ENCODE results near the gene CASTOR1.

The CASTOR1 gene

GRCh38 chr22:30273711-30274436 is 15.4 kb downstream of the CASTOR1 start:
- no peaks in the 10 kb centered on the region for H3K9me2 ChIP-seq (replicated peaks; ENCODE audit: low read depth, low read length)
- TF ChIP-seq CTCF (conservative IDR thresholded peaks at IDR 0.05; ENCODE audit: low read length) (no peak), EZH2phosphoT487 (IDR thresholded peaks at IDR 0.05; ENCODE audit: borderline replicate concordance) (no peak)
- H3K4me1 ChIP-seq (ENCODE audit: insufficient read depth, low read length, poor library complexity, severe bottlenecking), result peaks cover 15% of the 10 kb centered on the region
- no peak overlapping the region for H3K4me2 ChIP-seq (ENCODE audit: low read depth, low read length, poor library complexity, severe bottlenecking)
- no peaks in the 10 kb centered on the region; the same call in 1 of the 2 replicates for H3K36me3 ChIP-seq (ENCODE audit: insufficient read depth, low read length)
- H3F3A ChIP-seq (ENCODE audit: low read depth), result no peaks in the 10 kb centered on the region
- H4K20me1 ChIP-seq (ENCODE audit: insufficient read depth, low read length, poor library complexity, severe bottlenecking), result no peaks in the 10 kb centered on the region
- no peaks in the 10 kb centered on the region for H3K27me3 ChIP-seq (ENCODE audit: insufficient read depth, low read length, poor library complexity, severe bottlenecking)
- no peak overlapping the region for H2AFZ ChIP-seq (ENCODE audit: low read length)
- no peaks in the 10 kb centered on the region for H3K9me3 ChIP-seq (ENCODE audit: insufficient read depth, low read depth, low read length)
- no peak overlapping the region for H3K4me3 ChIP-seq (ENCODE audit: low read length, poor library complexity, severe bottlenecking)
- H3K79me2 ChIP-seq (ENCODE audit: insufficient read depth, low read length), result peaks cover 2% of the 10 kb centered on the region; the same call in 1 of the 2 replicates
- H3K9ac ChIP-seq (ENCODE audit: low read depth, low read length, poor library complexity, severe bottlenecking), result no peak overlapping the region

GRCh38 chr22:30272781-30273601 is 16.3 kb downstream of the CASTOR1 start:
- H3K4me2 ChIP-seq (ENCODE audit: low read depth, low read length, poor library complexity, severe bottlenecking), result no peak overlapping the region
- no peak overlapping the region for H2AFZ ChIP-seq (ENCODE audit: low read length)
- H3F3A ChIP-seq (ENCODE audit: low read depth), result no peaks in the 10 kb centered on the region
- TF ChIP-seq EZH2phosphoT487 (IDR thresholded peaks at IDR 0.05; ENCODE audit: borderline replicate concordance) (no peak), CTCF (conservative IDR thresholded peaks at IDR 0.05; ENCODE audit: low read length) (no peak)
- H3K9me2 ChIP-seq (replicated peaks; ENCODE audit: low read depth, low read length), result no peaks in the 10 kb centered on the region
- no peak overlapping the region for H3K4me3 ChIP-seq (ENCODE audit: low read length, poor library complexity, severe bottlenecking)
- peaks cover under 1% of the 10 kb centered on the region for H4K20me1 ChIP-seq (ENCODE audit: insufficient read depth, low read length, poor library complexity, severe bottlenecking)
- H3K9ac ChIP-seq (ENCODE audit: low read depth, low read length, poor library complexity, severe bottlenecking), result no peak overlapping the region
- H3K36me3 ChIP-seq (ENCODE audit: insufficient read depth, low read length), result no peaks in the 10 kb centered on the region; the same call in 1 of the 2 replicates
- peaks cover 11% of the 10 kb centered on the region for H3K79me2 ChIP-seq (ENCODE audit: insufficient read depth, low read length)
- peaks cover 18% of the 10 kb centered on the region for H3K4me1 ChIP-seq (ENCODE audit: insufficient read depth, low read length, poor library complexity, severe bottlenecking)
- H3K9me3 ChIP-seq (ENCODE audit: insufficient read depth, low read depth, low read length), result no peaks in the 10 kb centered on the region
- H3K27me3 ChIP-seq (ENCODE audit: insufficient read depth, low read length, poor library complexity, severe bottlenecking), result no peaks in the 10 kb centered on the region

- Histone ChIP-seq H3K4me2 (ENCODE audit: low read depth, low read length, poor library complexity, severe bottlenecking) (no peak overlapping the region), H3K27me3 (ENCODE audit: insufficient read depth, low read length, poor library complexity, severe bottlenecking) (no peaks in the 10 kb centered on the region), H3K4me1 (ENCODE audit: insufficient read depth, low read length, poor library complexity, severe bottlenecking) (peaks cover 17% of the 10 kb centered on the region), H3K9me2 (replicated peaks; ENCODE audit: low read depth, low read length) (no peaks in the 10 kb centered on the region), H4K20me1 (ENCODE audit: insufficient read depth, low read length, poor library complexity, severe bottlenecking) (peaks cover 8% of the 10 kb centered on the region), H3K9me3 (ENCODE audit: insufficient read depth, low read depth, low read length) (no peaks in the 10 kb centered on the region), H3K36me3 (ENCODE audit: insufficient read depth, low read length) (no peaks in the 10 kb centered on the region; the same call in 1 of the 2 replicates), H2AFZ (ENCODE audit: low read length) (no peak overlapping the region), H3K9ac (ENCODE audit: low read depth, low read length, poor library complexity, severe bottlenecking) (no peak overlapping the region), H3K79me2 (ENCODE audit: insufficient read depth, low read length) (peaks cover 27% of the 10 kb centered on the region), H3F3A (ENCODE audit: low read depth) (no peaks in the 10 kb centered on the region), H3K4me3 (ENCODE audit: low read length, poor library complexity, severe bottlenecking) (no peak overlapping the region)
- TF ChIP-seq EZH2phosphoT487 (IDR thresholded peaks at IDR 0.05; ENCODE audit: borderline replicate concordance), result no peak
- no peak for TF ChIP-seq CTCF (conservative IDR thresholded peaks at IDR 0.05; ENCODE audit: low read length)
Observed at GRCh38 chr22:30270832-30271231, 18.5 kb downstream of the CASTOR1 start.

All from Loucy (cell line).